ENCODE data around the gene SETD1B.
"Not testable (repeated sequence)": the region's sequence is repeated elsewhere in the genome, so short reads cannot be mapped to it uniquely, and the experiment has no call there.

The SETD1B gene

GRCh38 chr12:121803861-121804416 is at the start of gene SETD1B:
TSS of gene SETD1B (plus strand) at chr12:121804009. CDS start at chr12:121804738, 729 bp downstream.
- DNase-seq = peak in 36 of 56 donors; percentile 11 to 73 (median 44)

GRCh38 chr12:121754836-121755235 is 49.0 kb upstream of the SETD1B start:
- no peak for DNase-seq

GRCh38 chr12:121755591-121755990 is 48.2 kb upstream of the SETD1B start:
- no peak for DNase-seq

- not testable (repeated sequence) for DNase-seq
These were observed 45.3 kb upstream of the SETD1B start for GRCh38 chr12:121758536-121758935.

- no peak for DNase-seq
These were observed 41.5 kb upstream of the SETD1B start for GRCh38 chr12:121762269-121762668.

- no peak for DNase-seq
These were observed 39.0 kb upstream of the SETD1B start for GRCh38 chr12:121764808-121765207.

GRCh38 chr12:121765573-121765972 is 38.2 kb upstream of the SETD1B start:
- no peak for DNase-seq

GRCh38 chr12:121766290-121767039 is 37.3 kb upstream of the SETD1B start:
- peak in 1 of 56 donors; percentile 18 for DNase-seq

- peak in 48 of 56 donors; percentile 10 to 85 (median 46) for DNase-seq
These were observed 36.2 kb upstream of the SETD1B start for GRCh38 chr12:121767525-121768016.

GRCh38 chr12:121769297-121769830 is 34.4 kb upstream of the SETD1B start:
- no peak for DNase-seq

- no peak for DNase-seq
These were observed 33.9 kb upstream of the SETD1B start for GRCh38 chr12:121769831-121770301.

- DNase-seq = no peak
These were observed 33.4 kb upstream of the SETD1B start for GRCh38 chr12:121770388-121770787.

GRCh38 chr12:121770813-121771625 is 32.8 kb upstream of the SETD1B start:
- DNase-seq = no peak

- peak in 33 of 56 donors; percentile 7 to 64 (median 31) for DNase-seq
These were observed 30.6 kb upstream of the SETD1B start for GRCh38 chr12:121773011-121773777.

- DNase-seq = no peak
These were observed 28.8 kb upstream of the SETD1B start for GRCh38 chr12:121774968-121775474.

- DNase-seq = no peak
These were observed 28.3 kb upstream of the SETD1B start for GRCh38 chr12:121775501-121775900.

GRCh38 chr12:121776190-121777098 is 27.4 kb upstream of the SETD1B start:
- DNase-seq = peak in 32 of 56 donors; percentile 5 to 83 (median 35)

GRCh38 chr12:121778567-121779421 is 25.0 kb upstream of the SETD1B start:
- DNase-seq = no peak
